NCI-H2107 (cell line): ENCODE measurements around the gene HMGCL.
"Not testable (repeated sequence)": the region's sequence is repeated elsewhere in the genome, so short reads cannot be mapped to it uniquely, and the experiment has no call there.

Experiments
- DNase-seq: peaks from one replicate; lab custom pipeline; 2025; lab: John Stamatoyannopoulos, UW

HMGCL gene

DNA sequence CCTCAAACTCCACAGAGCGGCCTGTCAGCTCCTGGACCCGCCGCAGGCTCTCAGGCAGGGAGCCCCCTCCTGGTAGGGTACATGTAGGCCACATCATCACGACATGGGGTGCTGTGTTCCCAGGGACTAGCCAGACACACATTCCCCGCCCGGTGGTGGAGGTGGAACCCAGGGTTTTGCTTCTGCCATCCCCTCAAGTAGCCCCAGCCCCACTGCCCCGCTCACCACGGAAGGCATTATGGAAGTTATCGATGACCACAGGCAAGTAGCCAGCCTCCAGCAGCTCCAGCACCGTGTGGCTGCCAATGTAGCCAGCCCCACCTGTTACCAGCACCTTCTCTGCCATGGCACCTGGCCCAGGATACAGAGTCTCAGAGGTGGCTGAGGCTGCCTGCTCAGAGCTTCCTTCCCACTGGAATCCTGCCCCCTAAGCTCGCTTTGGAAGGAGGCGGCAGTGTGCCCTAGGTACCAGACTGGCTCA is 26.5 kb downstream of the HMGCL start:
- no peak for DNase-seq

DNA sequence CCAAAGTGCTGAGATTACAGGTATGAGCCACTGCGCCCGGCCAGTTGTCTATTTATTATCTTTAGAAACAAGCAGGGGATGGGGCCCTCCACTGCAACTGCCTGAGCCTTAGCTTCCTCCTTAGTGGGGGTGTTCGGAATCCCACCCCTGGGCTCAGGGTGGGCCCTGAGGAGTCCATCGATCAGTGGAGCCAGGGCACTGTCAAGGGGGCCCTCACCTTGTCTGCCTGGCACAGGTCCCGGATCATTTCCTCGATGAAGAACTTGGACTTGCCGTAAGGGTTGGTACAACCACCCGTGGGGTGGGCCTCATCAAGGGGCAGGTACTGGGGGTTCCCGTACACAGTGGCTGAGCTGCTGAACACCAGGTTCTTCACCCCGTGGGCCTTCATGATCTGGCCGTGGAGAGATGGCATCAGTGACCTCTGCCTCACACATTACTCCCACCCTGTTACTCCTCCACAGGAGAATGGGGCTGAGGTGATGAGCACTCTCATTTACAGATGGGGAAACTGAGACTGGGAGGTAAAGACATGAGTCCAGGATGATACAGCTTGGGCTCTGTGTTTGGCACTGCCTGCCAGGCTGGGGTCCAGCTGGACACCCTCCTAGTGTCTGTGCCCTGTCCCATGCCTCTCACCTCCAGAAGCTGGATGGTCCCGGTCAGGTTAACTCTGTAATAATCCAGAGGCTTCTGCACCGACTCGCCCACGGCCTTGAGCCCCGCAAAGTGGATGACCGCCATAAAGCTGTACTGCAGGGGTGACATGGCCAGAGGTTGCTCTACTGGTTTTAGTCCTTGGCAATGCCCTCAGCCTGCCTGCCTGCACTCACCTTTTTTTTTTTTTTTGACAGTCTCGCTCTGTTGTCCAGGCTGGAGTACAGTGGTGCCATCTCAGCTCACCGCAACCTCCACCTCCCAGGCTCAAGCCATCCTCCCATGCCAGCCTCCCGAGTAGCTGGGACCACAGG is 27.5 kb downstream of the HMGCL start:
- no peak for DNase-seq

DNA sequence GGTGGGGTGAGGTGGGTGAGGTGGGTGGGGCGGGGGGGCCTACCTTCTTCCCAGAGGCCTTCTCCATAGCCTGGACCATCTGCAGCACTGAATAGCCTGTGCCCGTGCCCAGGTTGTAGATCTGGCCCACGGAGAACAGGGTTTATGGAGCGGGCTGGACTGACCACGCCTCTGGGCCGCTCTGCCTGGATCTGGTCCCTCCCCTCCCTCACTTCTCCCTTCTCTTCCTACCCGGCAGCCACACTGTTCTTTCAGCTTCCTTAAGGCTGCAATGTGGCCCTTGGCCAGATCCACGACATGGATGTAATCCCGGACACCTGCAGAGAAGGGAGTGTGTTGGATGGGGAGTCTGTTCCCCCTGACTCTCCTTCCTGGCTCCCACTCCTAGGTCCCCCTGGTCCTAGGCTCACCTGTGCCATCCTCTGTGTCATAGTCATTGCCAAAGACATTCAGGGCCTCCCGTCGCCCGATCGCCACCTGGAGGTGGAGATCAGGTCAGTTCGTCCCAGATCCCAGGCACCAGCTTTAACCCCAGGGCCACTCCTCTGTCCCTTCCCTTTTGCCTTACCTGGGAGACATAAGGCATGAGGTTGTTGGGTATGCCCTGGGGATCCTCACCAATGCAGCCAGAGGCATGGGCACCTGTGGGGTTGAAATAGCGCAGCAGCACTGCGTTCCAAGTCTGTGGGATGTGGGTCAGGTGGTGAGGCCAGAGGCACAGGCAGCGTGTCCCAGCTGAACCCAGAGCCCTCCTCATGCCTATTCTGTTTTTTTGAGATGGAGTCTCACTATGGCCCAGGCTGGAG is 28.6 kb downstream of the HMGCL start:
- no peak for DNase-seq

DNA sequence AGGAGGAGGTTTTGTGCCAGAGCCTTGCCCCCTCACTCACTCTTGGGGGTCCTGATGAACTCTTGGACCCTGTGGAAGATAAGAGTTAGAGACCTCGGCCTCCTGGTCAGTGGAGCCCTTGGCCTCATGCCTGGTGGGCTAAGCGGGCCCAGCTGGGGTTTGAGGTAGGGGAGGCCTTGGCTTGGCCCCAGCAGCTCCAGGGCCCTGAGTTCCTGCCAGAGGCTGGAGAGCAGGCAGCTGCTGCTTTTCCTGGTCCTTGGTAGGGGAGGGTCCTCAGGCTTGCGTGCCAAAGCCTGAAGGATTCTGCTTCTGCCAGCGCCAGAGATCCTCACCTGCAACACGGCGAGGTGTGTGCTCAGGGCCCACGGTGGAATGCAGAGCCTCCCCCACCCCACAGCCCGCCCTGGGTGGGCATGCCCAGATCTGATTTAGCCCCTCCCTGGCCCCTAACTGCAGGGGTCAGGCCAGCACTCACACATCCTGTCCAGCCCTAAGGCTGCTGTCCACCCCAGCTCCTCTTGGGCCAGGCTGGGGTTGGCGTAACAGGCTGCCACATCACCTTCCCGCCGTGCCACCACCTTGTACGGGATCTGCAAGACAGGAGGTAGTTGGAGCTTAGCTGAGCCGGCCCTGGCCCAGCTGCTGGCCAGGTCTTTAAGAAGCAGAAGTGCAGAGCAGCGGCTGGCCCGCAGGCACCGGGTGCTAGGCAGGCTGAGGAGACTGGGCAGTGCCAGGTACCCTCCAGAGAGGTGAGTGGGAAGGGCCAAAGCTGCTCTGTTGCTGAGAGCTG is 29.4 kb downstream of the HMGCL start:
- no peak for DNase-seq

DNA sequence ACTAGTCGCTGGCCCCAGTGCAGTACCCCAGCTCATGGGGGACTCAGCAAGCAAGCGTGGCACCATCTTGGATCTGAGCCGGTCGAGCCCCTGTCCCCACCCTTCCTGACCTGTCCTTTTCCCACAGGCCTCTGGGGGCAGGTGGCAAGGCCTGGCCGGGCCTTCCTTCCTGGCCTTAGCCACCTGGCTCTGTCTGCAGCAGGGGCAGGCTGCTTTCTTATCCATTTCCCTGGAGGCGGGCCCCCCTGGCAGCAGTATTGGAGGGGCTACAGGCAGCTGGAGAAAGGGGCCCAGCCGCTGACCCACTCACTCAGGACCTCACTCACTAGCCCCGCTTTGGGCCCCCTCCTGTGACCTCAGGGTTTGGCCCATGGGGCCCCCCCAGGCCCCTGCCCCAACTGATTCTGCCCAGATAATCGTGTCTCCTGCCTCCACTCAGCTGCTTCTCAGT is 30.5 kb downstream of the HMGCL start:
- not testable (repeated sequence) for DNase-seq

DNA sequence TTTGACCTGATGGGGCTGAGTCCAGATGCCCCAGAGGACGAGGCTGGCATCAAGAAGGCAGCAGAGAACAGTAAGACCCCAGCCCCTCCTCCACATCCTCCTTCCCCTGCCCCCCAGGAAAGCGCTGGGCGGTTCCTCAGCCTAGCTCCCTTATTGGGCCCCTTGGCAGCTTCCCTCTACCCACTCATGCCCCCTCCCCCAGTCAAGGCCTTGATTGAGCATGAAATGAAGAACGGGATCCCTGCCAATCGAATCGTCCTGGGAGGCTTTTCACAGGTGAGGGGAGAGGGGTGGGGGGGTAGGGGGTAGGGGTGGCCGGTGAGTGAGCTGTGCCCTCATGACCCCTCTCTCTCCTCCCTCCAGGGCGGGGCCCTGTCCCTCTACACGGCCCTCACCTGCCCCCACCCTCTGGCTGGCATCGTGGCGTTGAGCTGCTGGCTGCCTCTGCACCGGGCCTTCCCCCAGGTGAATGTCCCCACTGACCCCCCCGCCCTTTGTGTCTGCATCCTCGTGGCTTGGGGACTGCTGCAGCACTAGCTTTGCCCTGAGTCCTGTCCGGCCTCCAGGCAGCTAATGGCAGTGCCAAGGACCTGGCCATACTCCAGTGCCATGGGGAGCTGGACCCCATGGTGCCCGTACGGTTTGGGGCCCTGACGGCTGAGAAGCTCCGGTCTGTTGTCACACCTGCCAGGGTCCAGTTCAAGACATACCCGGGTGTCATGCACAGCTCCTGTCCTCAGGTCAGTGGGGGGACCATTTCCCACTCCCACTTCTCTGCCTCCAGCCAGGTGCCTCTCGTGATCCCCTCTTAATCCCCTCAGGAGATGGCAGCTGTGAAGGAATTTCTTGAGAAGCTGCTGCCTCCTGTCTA is 31.1 kb downstream of the HMGCL start:
- no peak for DNase-seq

DNA sequence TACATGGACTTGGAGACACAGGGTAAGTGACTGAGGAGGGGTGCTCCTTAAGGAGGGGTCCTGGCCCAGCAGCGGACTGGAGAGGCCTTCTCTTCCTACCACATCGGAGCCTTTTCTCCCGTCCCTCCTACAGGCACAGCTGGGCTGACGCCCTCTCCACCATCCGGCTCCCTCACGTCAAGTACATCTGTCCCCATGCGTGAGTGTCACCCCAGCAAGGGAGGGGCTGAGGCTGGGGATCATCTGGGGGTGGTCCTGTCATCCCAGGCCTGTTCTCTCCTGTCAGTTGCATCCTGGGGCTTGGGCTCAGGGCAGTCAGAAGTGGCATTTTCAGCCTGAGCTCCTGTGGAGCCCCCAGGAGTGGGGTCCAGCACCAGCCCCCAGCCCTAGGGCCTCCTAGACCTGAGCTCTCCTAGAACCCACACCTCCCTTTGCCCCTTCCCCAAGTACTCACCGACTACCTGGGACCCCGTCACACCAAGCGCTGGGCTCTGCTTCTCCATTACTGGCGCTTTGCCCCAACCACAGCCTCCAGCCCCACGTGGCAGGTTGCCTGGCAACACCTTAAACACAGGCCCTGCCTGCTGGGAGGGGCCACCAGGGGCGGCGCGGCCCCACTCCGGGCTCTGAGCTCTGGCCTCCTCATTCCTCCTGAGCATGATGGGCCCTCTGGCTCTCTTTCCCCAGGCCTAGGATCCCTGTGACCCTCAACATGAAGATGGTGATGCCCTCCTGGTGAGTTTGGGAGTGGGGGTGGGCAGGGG is 32.0 kb downstream of the HMGCL start:
- DNase-seq: no peak

DNA sequence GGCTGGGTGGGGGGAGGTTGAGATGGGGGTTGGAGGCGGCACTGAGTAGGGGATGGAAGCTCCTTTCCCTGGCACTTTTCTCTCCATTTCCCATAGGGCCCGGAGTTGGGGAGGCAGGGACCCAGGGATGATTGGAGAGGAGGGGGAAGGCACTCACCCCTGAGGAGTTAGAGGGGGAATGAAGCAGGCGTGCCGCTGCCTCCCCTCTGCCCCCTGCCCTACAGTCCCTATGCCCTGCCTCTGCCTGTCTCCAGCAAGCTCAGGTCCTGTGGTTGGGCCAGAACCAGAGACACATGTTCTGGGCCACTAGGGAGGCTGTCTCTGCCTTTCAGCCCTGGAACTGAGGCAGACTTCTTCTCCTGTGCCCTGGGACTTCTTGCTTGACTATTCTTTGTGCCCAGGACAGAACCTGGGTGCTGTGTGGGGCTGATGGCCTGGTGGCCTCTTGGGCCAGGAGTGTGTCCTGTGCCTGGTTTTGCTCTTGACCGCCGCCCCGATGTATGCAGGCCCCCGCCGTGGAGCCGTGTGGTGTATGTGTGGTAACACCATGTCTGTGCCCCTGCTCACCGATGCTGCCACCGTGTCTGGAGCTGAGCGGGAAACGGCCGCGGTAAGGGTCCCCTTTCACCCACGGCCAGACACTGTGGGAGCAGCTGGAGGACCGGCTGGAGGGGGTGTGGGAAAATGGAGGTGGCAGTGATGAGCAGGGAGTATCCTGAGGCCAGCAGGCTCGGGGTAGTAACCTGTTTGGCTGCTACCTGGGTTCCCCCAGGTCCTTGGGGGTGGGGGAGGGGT is 32.9 kb downstream of the HMGCL start:
- DNase-seq: no peak

DNA sequence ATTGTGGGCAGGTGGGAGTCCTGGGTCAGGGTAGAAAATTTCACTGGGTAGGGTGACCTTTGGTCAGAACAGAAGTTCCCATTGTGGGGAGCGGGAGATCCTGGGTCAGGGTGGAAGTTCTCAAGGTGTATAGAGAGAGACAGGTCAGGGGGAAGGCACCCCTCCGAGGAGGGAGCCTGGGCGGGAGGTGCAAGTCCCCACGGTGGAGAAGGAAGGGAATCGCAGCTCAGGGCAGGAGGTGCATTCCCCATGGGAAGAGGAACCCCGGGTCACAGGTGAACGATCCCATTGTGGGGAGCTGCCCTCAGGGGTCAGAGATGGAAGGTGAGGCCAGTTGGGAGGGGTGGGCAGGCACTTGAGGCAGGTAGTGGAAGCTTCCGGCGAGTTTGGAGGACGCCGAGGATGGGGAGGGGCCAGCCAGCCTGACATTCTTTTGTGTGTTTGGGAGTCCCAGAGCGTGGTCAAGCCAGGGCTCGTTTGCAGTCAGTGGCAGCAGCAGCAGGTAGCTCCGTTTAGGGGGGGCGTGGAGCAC is 33.6 kb downstream of the HMGCL start:
- no peak for DNase-seq

DNA sequence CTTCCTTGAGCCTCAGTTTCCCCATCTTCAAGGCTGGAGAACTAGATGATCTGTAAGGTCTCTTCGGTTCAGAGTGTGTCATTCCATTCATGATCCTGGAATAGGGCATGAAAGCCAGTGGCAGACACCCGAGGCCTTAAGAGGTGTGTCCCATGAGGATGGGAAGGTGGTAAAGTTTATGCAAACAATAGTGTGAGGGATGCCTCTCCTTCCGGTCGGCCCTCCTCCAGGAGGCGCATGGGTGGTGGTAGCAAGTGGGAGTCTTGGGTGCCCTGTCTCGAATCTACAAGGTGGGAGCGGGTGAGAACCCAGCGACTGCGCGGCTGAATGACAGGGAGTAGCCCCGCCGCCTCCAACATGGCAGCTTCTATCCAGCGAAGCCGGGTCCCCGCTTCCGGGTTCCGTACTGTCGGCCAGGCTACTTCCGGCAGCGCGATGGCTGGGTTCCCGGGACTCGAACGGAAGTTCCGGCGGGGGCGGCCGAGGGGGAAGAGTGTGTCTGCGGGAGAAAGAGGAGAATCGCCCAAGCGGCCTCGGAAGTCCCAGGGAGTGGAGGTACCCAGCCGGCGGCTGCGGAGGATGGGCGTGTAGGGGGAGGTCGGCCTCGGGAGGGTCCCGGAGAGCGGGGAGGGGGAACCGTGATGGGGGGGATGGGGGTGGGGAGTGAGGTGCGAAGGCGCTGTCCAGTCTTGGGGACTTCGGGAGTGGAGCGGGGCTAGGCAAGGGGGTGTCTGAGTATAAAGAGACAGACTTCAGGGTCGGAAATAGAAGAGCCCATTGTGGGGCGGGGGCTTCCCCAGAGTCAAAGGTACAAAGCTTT is 34.3 kb downstream of the HMGCL start, which contains the start of gene LYPLA2:
TSS of gene LYPLA2 (plus strand) at position 450 of the 820 bp plus-strand sequence. CDS start 1,538 bp downstream, outside the sequence.
- DNase-seq: peak; percentile 90

DNA sequence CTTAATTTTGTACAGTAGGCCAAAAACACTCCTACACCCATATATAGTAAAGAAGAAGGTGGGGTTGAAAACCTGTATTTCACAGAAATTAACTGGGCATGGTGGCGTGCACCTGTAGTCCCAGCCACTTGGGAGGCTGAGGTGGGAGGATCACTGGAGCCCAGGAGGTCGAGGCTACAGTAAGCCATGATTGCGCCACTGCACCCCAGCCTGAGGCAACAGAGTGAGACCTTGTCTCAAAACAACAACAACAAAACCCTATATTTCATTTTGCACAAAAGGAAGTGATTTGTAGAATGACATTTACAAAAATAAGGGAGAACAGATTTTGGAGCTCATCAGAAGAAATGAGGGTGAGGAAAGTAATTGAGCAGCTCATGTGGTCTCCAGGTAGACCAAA is 36.5 kb downstream of the HMGCL start:
- DNase-seq: no peak

DNA sequence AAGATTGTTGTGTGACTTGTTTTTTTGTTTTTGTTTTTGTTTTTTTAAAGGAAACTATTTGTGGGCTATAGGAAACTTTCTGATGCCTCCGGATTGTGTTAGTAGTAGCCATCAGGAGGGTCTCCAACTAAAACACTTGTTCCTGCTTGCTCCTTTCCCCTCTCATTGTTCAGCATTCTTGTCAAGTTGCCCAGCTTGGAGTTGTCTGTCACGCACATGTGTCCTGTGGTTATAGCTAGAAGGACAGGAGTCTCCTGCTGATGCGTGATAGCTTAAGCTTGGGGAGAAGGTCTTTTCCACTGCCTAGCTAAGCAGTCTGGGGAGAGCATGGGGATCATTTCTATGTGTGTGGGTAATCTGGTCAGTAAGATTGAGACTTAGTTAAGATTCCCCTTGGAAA is 37.5 kb downstream of the HMGCL start:
- no peak for DNase-seq

DNA sequence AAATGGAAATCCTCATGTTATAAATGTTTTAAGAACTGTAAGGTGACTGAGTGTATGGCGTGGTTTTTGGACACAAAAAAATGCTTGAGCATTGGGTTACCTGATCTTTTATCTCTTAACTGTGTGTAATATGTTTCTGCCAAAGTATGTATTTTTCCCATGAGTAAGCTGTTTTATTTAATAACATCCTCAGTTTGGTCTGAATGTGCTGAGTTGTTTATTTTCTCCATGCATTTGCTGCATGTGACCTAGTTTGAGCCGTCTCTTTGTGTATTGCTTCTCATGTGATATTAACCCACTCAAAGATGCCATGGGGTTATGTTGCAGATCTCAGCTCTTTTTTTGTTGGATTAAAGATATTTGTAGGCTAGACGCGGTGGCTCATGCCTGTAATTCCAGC is 40.4 kb downstream of the HMGCL start:
- no peak for DNase-seq

DNA sequence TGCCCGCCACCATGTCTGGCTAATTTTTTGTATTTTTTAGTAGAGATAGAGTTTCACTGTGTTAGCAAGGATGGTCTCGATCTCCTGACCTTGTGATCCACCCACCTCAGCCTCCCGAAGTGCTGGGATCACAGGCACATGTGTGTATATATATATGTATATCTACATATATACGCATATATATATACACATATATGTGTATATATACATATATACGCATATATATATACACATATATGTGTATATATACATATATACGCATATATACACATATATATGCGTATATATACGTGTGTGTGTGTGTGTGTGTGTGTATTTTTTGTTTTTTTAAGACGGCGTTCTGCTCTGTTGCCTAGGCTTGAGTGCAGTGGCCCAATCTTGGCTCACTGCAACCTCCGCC is 42.1 kb downstream of the HMGCL start:
- DNase-seq: not testable (repeated sequence)

DNA sequence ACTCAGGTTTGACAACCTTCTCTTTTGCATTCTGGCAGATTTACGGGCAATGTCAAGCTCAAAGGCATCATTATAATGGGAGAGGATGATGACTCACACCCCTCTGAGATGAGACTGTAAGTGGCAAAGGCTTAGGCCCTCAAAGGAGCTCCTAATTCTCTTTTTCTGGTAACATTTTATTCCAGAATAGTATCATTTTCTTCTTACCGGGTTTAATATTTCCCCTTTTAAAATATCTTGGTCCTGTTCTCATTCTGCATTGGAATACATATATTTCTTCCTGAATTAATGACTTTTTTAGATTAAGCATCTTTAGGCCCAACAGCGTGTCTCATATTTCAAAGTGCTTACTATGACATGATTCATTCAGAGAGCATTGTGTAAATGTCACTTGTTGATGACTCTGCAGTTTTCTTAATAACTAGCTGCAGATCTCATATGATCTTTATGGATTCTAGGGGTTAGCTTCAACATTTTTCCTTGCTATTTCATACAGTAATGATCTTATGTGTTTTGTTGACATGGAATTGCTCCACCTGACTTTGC is 45.3 kb downstream of the HMGCL start:
- no peak for DNase-seq

DNA sequence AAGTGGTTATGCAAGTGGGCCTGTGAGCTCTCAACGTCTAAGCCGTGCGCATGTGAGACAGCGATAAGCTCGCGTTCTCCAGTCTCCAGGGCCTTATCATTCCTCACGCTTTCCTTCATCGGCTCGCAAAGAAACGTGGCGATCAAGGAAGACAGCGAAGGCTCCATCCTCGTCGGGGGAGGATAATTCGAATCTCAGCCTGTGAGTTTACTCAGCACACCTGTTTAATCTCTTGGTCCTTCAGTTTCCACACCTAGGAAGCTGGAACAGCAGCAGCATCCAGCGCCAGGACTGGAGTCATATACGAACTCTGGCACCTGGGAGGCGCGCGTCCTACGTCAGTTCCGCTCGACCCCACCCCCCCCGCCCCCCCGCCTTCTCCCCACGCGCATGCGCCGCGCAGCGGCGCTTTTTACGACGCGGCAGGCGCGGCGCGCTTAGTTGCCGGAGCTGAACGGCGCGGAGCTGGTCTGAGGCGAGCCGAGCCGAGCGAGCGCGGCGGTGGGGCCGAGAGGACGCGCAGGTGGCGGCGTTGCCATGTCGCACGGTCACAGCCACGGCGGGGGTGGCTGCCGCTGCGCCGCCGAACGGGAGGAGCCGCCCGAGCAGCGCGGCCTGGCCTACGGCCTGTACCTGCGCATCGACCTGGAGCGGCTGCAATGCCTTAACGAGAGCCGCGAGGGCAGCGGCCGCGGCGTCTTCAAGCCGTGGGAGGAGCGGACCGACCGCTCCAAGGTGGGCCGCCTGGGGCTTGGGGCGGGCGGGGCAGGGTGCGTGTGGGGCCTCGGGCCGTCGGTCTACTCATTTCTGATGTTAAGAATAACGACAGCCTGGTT is 47.0 kb downstream of the HMGCL start, which contains the start of gene PITHD1:
TSS of gene PITHD1 (plus strand) at position 440 of the 836 bp plus-strand sequence. CDS start at position 538, 98 bp downstream.
- peak; percentile 84 for DNase-seq

DNA sequence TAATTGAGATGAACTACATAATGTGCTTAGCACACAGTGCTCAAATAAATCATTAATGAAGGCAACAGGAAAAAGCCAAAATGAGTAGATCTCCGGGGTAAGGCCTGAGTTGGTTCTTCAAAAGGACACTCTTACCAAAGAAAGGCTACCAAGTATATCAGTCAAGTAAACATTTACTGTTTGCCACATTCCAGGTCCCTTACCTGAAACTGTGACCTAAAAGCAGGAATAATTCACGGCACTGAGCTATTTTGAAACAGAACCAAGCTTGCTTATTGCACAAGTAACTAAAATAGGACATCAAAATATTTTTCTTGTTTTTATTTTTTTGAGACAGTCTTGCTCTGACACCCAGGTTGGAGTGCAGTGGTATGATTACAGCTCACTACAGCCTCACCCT is 49.0 kb downstream of the HMGCL start:
- DNase-seq: no peak
